SK-MEL-5 (cell line): Measurements from ENCODE around the gene LIMCH1. TPM values are rescaled to one million over a fixed set of nuclear protein-coding genes. Genes with fewer than 3 reads are reported as not detected.
"Not testable (repeated sequence)": the region's sequence is repeated elsewhere in the genome, so short reads cannot be mapped to it uniquely, and the experiment has no call there.

Source experiments
- DNase-seq: peaks from one replicate; pipeline ENCODE4 v3.0.0-alpha.2; 2016; ENCODE audit warnings: low read depth, low spot score
- in situ Hi-C: cut with HindIII; loops from 2 replicates; pipeline ENCODE4 v1.10.0; 2016; ENCODE audit warnings: low sequenced_read_pairs, high pct_unique_total_duplicates, low pct_unique_long_range_greater_than_20kb
- polyA plus RNA-seq, 2 experiments: library from polyadenylated mRNA; depleted of rRNA; stranded (reverse); fragments of >200 nt; gene quantifications; 2 replicates each; pipeline ENCODE4 v1.2.3, GENCODE V29; 2015
- total RNA-seq: library from RNA; depleted of rRNA; stranded (reverse); fragments of >200 nt; shearing (Covaris generic); gene quantifications from 2 replicates; pipeline ENCODE4 v1.2.3, GENCODE V29; 2014; rRNA removed

Gene LIMCH1, protein sequence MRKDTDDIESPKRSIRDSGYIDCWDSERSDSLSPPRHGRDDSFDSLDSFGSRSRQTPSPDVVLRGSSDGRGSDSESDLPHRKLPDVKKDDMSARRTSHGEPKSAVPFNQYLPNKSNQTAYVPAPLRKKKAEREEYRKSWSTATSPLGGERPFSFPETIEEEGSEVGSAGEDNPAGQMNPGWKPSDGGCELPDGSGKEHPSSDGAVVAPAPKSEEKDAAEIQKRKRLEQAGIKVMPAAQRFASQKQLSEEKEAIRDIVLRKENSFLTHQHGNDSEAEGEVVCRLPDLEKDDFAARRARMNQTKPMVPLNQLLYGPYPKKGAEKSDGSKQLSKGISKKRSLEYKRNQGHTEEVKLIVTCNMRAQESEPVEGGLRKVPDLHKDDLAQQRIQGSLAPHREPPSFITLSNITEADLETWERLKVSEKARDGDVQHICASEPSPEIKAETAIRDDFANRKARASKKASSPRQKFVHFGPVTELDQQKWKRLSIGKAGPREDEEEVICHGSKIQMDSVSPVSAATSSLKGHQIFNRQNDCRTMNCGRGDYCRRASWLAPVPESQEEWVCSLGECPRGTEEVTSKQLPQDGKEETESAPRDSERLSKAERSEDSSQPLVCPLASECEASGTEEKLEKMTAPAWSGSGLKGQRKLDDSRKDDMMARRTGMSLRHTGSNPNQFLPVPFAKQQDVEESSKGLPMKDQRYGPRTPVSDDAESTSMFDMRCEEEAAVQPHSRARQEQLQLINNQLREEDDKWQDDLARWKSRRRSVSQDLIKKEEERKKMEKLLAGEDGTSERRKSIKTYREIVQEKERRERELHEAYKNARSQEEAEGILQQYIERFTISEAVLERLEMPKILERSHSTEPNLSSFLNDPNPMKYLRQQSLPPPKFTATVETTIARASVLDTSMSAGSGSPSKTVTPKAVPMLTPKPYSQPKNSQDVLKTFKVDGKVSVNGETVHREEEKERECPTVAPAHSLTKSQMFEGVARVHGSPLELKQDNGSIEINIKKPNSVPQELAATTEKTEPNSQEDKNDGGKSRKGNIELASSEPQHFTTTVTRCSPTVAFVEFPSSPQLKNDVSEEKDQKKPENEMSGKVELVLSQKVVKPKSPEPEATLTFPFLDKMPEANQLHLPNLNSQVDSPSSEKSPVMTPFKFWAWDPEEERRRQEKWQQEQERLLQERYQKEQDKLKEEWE (N-terminal part only)
- total RNA-seq = 15.8 and 17.2 TPM in 2 replicates
- 11.2 and 13.5 TPM in 2 replicates for polyA plus RNA-seq (2015; cell fraction: cytosol; rRNA removed)
- polyA plus RNA-seq (2015; cell fraction: nucleus; rRNA removed) = 12.3 and 36.0 TPM in 2 replicates

GRCh38 chr4:41538017-41538733 lies at the start of gene LIMCH1:
Gene LIMCH1, plus strand, starts transcription at chr4:41538157. Its CDS starts 67,839 bp downstream, at chr4:41605996.
- in situ Hi-C loops = no loop called here

DNA sequence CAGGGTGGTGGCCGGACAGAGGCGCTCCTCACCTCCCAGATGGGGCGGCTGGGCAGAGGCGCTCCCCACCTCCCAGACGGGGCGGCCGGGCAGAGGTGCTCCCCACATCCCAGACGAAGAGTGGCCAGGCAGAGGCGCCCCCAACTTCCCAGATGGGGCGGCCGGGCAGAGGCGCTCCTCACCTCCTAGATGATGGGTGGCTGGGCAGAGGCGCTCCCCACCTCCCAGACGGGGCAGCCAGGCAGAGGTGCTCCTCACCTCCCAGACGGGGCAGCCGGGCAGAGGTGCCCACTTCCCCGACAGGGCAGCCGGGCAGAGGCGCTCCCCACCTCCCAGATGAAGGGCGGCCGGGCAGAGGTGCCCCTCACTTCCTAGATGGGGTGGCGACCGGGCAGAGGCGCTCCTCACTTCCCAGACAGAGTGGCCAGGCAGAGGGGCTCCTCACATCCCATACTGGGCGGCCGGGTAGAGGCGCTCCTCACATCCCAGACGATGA lies 46.8 kb upstream of the LIMCH1 start:
- DNase-seq, in situ Hi-C loops: not testable (repeated sequence)

More at GRCh38 chr4:41538017-41538733, at the start of gene LIMCH1:
- no peak for DNase-seq

DNA sequence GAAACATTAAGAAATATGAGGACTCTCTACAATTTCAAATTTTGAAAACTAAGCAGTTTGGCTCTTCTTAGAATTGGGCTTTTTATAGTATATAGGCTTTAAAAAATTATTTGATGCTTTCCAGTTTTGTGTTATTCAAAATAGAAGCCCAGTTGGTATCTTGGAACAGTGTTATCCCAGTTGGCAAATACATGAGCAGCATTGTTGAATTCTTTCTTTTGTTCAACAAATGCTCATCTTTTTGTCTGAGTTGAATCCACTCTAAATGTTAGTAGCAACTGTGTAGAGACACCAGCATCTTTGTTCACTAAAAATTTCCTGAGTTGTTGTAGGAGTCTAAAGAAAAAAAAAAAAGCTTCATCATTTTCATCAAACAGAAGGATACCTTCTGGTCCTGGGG lies 41.0 kb upstream of the LIMCH1 start:
- no peak for DNase-seq

DNA sequence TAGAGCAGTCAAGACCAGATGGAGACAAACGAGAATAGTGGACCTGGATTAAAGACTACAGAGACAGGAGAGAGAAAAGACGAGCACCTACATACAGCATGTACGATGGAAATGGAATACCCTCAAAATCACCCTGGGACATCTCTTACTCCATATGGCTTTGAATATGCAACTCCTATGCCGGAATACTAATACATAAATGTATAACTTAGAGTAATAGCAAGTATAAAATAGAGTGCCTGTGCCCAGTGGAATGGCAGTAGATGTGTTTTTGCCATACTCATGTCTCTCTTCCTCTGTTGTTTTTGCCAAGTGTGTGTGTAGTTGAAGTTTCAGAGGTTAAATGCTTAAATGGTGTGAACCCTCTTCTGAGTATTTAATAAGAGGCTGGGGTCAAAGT lies 39.8 kb upstream of the LIMCH1 start:
- in situ Hi-C loops = no loop called here
- no peak for DNase-seq

More for the DNA sequence above, 41.0 kb upstream of the LIMCH1 start:
- in situ Hi-C loops = no loop called here

DNA sequence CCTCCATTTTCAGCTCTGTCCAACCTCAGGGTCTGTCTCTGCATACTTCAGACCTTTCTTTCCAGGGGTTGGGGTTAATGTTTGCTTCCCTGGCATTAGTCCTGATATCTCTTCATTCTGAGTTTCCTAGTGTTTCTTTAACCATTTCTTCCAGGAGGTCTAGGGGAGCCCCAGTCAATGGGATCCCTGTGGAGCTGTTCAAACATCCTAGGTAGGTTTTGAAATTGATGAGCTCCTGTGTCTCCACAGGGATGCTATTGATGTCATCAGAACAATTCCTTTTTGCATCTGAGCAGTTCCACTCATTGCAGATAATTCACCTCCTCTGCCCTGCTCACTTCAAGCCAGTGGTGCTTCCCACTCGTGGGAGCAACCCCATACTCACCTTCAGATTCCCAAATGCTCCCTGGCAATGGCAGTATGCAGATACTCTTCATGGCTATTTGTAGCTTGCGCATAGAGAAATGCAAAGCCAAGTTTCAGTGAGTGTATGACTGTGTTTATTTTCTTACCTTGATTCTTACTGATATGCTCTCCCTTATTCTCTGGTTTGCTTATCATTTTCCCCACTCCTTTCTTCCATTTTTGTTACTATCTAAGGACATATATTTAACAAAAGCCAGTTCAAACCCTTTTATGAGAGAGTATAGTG lies 33.7 kb upstream of the LIMCH1 start:
- DNase-seq = no peak
- in situ Hi-C loops = no loop called here

- DNase-seq = no peak
- in situ Hi-C loops = no loop called here
Observed at GRCh38 chr4:41505161-41505661, 32.7 kb upstream of the LIMCH1 start.

DNA sequence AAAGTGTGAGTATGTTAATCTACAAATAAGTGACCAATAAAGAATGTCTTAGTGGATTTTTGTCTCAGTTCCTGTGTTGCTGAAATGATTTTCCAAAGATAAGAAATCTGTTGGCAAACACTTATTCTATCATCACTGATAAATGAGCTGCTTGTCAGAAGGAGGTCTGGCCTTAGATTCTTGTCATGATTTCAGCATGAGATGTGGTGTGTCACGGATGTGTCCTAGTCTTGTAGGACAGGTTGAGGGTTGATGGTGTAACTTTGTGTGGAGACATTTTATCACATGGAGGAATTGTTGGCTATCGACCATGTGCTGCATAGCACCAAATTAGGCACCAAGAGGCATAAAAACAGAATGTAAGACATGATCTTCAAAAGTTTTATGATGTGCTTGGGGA lies 31.8 kb upstream of the LIMCH1 start:
- in situ Hi-C loops = no loop called here
- DNase-seq = no peak

DNA sequence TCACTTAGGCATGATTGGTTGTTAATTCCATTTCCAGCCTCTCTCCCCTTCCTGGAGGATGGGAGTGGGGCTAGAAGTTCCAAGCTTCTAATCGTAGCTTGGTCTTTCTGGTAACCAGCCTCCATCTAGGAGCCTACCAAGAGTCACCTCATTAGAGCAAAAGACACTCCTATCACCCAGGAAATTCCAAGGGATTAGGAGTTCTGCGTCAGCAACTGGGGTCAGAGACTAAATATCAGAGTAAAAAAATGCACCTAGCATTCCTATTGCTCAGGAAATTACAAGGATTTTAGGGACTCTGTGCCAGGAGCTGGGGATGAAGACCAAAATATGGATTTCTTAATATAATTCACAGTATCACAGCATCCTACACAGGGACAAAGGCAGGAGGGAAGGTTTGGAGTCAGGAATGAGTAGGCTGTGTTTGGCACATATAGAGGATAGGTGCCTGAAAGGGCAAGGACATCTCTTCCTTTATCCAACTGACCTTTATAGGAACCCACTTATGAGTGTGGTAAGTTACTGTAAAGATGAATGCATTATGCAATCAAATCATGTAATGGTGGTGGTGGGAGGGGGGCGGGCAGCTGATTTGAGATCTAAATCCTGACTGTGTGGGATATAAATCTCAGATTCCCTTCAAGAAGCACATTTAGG lies 30.5 kb upstream of the LIMCH1 start:
- in situ Hi-C loops = no loop called here
- no peak for DNase-seq

GRCh38 chr4:41509451-41509866 lies 28.5 kb upstream of the LIMCH1 start:
- in situ Hi-C loops = no loop called here

DNA sequence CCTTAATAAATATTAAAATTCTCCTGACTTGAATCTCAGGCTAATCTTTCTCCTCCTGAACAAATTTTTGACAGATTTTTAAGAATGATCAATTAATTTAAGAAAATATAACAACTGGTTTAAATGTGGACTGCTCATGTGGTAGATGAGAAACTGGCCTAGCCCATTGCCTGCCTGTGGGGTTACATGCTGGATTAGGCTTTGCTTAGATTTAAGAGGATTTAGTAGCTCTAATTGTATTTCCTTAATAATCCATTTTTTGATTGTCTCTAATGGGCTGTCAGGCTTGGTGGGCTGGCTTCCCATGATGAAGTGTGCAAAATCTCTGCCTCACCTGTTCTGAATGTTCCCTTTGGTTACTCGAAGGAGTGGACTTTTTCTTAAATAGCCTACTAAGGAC lies 27.8 kb upstream of the LIMCH1 start:
- in situ Hi-C loops = no loop called here
- no peak for DNase-seq

More at GRCh38 chr4:41509451-41509866, 28.5 kb upstream of the LIMCH1 start:
- no peak for DNase-seq

DNA sequence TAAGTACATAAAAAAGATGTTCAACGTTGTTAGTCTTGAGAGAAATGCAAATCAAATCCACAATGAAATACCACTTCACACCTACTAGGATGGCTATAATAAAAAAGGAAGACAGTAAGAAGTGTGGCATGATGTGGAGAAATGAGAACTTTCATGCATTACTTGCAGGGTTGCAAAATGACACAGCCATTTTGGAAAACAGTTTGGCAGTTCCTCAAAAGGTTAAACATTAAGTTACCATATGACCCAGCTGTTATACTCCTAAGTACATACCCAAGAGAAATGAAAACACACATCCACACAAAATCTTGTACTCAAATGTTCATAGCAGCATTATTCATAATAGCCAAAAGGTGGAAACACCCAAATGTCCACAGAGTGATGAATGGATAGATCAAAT lies 25.8 kb upstream of the LIMCH1 start:
- in situ Hi-C loops = no loop called here
- no peak for DNase-seq

DNA sequence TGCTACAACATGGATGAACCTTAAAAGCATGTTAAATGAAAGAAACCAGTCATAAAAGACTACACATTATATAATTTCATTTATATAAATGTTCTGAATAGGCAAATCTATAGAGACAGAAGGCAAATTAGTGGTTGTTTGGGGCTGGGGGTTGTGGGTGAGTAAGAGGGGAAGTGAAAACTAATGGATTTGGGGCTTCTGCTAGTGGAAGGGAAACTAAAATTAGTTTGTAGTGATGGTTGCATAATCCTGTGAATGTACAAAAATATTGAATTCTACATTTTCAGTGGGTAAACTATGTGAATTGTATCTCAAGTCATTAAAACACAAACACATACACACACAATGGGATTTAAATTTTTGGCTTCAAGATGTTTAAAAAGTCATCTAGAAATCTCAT lies 25.4 kb upstream of the LIMCH1 start:
- in situ Hi-C loops = no loop called here
- DNase-seq = no peak

- no peak for DNase-seq
- in situ Hi-C loops = no loop called here
Observed at GRCh38 chr4:41514169-41514568, 23.8 kb upstream of the LIMCH1 start.

- no peak for DNase-seq
- in situ Hi-C loops = no loop called here
Observed at GRCh38 chr4:41514766-41515481, 23.0 kb upstream of the LIMCH1 start.

DNA sequence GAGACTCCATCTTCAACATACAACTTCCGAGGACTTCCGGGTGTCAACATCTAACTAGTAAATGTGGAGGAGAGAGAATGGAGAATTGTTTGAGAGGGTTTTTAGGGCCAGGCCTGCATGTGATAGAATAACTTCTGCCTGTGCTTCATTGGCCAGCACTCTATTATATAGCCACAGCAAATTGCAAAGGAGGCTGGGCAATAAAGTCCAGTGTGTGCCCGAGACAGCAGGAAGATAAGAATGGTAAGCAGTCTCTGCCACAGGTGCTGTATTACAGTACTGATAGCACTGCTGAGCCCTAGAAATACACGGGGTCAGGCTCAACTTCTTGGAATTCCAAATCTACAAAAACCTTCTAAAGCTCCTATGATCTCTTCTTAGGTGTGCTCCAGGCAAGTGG lies 20.8 kb upstream of the LIMCH1 start:
- in situ Hi-C loops = no loop called here
- DNase-seq = no peak
